NCI-H146 treated with DMSO at 0.1 percent for 48 hours (cell line): ENCODE measurements around the gene KDM7A.

Source experiments
- DNase-seq: peaks from one replicate; lab custom pipeline; 2025; ENCODE audit not compliant: unreplicated experiment; lab: John Stamatoyannopoulos, UW

KDM7A gene

DNA sequence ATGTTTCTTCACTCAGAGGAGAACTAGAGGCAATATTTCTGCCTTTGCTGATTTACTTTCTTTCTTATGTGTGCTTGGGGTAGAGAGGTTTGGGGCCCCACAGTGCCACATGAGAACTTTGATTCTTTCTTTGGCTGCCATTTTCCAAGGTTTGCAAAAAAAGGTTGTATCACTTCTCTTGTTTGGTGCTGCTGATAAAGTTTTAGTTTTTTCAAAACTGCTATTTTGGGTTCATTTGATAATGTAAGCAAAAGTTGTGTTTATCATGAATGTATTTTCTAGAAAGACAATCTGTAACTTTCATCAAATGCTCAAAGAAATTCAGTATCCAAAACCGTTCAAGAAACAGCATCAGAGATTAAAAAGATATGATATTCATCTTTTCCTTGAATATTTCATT lies 83.4 kb downstream of the KDM7A start:
- DNase-seq = no peak

DNA sequence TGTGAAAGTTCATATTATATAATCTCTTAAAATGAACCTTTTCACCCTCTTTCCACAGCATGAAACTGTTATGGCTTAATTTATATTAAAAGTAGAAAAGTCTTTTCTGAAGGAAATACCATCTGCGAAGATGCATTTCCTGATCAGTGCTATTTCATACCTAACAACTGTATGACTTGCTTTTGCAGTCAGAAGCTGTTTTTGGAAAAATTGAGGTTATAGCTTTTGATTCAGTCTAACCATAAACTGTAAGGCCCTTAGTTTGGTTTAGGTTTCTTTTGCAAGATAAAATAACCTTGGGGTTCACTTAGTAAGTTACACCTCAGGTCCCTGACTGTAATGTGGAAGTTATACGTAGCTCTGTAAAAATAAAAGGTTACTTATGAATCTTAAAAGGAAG lies 91.3 kb downstream of the KDM7A start:
- no peak for DNase-seq

DNA sequence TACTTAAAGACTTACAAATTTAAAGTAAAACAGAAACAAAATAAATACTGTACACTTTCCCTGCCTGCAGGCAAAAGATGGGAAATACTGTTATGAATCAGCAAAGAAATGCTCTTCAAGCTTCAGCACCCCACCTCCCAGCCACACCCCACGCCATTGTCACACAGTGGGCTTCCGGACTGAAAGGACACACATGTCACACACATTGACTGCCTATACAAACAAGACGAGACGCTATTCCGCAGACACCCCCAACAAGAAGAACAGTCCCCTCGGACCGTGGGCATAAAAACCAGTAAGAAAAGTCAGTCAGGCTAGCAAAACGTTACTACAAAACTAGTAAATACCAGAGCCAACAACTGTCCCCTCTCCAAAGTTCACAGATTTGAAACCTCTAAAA lies 91.8 kb downstream of the KDM7A start:
- DNase-seq = no peak

DNA sequence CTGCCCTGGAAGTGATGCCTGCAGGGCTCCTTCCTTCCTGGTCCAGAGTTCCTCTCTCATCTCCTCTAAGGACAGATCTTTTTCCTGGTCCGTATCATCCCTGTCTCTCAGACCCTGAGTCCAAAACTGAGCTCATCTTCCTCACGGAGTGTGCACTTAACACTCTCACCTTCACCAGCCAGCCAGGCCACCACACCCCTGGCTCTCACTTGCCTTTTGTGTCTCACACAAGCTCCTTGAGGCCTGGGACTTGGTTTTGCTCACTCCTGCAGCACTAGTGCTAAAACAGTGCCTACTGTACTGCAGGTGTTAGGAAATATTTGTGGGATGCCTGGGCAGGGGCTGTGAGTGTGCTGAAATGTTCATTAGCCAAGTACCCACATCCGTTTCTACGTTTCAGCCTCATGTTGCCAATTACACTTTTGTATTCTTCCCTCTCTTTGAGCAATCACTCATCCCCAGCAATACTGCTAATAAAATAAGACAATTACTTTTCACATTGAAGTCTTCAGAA lies 92.6 kb downstream of the KDM7A start:
- no peak for DNase-seq

DNA sequence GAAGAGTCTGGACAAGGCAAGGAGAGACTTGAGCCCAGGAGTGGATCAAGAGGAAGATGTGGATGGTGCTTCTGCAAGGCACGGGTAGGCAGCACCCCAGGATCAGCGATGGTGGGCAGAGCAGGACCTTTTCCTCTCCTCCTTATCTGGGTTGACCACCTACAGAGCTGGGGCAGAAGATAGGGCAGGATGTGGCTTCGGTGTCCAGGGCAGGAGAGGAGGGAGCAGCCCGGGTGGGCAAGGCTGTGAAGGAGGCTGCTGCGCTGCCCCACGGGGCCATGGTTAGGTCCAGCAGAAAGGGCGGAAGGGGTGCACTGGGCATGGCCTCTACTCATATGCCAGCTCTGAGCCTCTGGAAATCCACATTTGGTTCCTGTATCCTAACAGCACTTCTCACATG lies 94.0 kb downstream of the KDM7A start:
- DNase-seq = no peak

DNA sequence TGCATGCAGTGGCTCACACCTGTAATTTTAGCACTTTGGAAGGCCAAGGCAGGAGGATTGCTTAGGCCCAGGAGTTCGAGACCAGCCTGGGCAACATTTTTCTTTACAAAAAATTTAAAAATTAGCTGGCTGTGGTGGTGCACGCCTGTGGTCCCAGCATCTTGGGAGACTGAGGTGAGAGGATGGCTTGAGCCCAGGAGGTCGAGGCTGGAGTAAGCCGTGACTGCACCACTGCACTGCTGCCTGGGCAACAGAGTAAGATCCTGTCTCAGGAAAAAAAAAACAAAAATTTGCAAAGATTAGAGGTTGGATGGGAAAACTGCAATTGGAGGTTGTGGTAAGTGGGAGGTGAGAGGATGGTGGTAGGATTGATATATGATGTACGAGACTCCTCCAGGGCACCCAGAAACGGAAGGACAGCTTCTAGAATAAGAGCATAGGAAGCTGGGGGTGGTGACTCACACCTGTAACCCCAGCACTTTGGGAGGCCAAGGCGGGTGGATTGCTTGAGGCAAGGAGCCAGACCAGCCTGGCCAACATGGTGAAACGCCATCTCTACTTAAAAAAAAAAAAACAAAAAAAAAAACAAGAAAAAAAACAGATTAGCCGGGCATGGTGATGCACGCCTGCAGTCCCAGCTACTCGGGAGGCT lies 94.9 kb downstream of the KDM7A start:
- DNase-seq = no peak

DNA sequence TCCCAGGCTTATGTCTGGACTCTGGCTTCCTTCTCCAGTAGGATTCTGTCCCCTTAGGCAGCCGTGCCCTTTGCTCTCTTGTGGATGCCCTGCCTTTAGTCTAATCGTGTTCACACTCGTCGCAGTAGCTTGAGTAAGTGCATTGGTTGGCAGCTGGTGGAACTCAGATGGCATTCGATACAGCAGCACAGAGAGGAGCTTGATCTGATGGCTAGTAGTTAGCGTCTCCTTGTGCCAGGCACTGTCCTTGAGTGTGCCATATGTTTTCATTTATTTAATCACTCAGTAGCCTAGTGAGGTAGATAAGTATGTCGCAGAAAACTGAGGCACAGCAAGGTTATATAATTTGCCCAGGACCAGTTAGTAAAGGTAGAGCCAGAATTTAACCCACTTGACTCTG lies 95.9 kb downstream of the KDM7A start:
- DNase-seq = no peak

DNA sequence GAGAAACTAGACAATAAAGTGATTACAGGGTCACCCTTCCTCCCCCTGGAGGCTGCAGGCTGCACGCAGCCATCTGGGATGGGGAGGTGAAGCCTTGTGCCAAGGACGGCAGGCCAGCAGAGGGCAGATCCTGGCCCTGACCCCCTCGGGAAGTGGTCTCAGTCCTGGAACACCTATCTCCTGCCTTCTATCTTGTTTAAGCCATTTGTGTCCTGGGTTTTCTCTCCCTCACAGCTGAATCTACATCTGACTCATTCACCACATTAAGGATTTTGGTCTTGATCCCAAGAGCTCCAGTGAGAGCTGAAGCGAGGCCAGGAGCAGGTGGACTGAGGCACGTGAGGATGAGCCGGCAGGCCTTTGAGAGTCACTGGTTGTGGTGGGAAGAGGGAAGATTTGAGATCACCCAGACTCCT lies 97.7 kb downstream of the KDM7A start:
- no peak for DNase-seq

DNA sequence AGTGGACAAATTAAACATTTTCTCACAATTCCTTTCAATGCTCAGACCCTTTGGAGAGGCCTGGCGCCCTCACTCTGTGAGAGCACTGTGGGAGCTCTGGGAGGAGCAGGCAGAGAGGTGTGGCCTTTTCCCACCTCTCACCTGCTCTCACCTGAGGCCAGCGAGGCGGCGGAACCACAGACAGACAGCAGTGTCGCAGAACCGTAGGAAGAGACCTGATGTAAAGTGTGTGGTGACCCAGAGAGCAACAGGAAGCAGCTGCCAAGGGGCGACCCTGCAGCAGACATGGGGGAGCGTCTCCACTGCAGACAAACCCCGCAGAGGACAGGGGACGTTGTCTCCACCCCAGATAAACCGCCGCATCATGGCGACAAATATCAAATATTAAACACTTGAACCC lies 98.4 kb downstream of the KDM7A start:
- DNase-seq = no peak

DNA sequence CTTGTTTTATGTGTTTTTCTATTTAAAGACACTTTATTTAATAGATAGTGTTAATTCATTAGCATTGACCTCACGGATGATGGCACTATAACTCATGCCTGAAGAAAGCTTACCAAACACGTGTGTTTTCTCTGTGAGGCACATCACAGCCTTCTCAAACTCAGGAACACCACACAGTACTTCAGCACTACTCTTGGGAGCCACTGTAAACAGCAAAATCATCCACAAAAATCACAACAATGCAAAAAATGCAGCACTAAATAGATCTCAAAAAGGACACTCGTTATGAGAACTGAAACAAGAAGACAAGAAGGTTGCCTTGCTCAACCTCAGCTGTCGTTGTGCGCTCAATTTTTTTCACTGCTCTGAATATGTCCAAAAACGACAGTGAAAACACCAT lies 102.0 kb downstream of the KDM7A start:
- no peak for DNase-seq

DNA sequence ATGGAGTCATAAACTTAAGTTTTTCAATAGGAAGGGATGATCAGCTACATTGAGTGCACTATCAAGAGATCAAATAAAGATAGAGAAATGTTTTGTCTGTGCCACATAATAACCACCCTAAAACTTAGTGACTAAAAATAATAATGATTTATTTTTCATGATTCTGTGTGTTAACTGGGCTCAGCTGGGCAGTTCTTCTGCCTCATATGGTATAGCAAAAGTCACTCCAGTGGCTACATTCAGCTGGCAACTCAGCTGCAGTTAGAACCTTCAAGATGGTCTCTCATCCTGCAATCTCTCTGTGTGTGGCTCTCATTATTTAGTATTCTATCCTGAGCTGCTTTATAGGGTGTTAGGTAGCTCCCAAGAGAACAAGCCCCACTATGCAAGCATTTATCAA lies 106.2 kb downstream of the KDM7A start:
- DNase-seq = no peak

DNA sequence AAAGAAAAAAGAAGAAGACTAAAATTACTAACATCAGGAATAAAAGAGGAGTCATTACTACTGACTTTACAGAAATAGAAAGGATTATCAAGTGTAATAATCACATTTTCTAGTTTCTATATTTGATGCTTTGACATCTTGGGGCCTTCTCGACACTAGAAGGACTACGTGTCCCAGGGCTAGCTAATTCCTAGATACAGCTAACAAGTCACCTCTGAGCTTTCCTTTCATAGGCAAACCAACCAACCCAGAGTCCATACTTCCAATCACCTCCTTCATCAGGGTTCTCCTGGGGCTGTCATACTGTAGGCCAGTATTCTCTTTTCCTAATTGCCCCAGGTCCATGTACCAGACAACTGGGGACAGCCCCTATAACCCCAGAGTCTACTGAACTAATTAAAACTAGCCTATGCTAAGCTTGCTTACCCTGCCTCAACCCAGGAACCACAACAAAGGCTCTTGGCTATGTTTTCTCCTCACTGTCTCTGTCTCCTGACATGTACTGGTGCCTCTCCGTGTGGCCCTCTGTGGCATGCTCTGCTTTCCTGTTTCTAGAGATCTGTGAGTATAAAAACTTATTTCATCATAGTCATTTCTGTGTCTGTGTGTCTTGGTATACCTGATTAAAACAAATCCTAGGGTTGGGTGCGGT lies 107.4 kb downstream of the KDM7A start:
- DNase-seq = no peak

DNA sequence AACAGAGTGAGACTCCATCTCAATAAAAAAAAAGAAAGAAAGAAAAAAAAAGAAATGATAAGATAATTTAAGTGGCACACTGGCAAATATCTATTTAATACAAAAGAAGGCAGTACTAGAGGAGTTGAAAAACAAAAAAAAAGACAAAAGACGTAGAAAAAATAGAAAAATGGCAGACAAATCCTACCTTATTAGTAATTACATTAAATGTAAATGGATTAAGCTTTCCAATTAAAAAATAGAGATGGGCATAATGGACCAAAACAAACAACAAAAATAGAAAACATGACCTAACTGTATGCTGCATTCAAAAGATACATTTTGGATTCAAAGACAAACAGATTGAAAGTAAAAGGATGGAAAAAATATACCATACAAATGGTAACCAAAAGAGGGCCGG lies 108.8 kb downstream of the KDM7A start:
- no peak for DNase-seq

DNA sequence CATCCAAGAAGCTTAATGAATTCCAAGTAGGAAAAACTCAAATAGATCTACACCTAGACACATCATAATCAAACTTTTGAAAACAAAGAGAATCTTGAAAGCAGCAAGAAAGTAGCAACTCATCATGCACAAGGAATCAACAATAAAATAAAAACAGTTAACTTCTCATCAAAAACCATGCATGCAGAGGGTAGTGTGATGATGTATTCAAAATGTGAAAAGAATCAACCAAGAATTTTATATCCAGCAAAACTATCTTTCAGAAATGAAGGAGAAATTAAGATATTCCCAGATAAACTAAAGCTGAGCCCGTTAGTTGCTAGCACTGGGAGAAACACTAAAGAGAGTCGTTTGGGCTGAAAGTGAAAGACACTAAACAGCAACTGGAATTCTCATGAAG lies 109.7 kb downstream of the KDM7A start:
- no peak for DNase-seq

DNA sequence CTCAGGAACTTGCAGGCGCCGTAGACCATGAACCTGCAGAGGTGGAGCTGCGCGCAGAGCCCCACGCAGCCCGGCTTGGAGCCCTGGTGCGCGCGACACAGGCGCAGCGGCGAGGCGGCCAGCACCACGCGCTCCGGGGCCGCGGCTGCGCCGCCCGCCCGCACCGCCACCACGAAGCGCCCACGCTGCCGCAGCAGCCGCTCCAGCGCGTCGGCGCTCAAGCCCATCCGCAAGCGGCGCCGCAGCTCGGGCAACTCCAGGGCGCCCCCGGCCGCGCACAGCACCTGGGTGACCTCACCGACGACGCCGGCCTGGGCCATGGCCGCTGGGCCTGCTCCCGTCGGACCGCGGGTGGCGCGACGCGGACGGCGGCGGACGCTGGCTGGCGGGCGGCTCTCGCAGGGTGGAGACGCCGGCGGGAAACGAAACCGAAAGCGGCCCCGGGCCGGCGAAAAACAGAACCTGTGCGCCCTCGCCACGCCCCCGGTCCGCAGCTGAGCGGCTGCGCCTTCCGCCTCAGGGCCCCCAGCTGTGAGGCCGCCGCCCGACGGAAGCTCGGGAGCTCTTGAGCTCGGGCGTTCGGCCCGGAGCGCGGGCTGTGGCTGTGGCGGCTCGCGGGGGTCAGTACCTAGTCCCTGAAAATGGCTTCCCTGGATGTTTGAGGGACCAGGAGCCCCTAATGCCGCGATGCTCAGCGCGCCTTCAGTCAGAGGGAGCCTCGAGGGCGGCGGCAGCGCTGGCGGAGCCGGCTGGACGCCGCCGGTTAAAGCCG lies 114.1 kb downstream of the KDM7A start, which contains the start of gene PARP12:
Gene PARP12, minus strand, starts transcription at position 424 of the 772 bp plus-strand sequence. Its CDS starts 104 bp downstream, at position 320.
- DNase-seq = peak; percentile 34

DNA sequence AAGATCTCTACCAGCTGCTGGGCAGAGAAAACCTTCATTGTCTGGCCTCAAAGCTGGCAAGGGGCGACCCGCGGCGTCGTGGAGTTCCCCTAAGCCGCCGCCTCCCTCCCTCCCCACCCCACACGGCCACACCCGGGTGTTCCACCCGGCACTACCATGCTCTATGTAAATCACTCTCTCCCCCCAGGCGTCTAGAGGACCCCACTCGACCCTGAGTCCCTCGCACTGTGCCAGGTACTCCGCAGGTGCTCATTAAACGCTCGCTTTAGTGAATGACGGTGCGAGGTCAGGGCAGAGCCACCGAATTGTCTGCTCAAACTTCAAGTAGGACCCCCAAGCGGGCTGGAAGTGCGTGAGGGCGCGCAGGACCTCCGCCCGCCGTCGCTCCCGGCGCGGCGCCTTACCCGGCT lies 114.7 kb downstream of the KDM7A start:
- DNase-seq = no peak

DNA sequence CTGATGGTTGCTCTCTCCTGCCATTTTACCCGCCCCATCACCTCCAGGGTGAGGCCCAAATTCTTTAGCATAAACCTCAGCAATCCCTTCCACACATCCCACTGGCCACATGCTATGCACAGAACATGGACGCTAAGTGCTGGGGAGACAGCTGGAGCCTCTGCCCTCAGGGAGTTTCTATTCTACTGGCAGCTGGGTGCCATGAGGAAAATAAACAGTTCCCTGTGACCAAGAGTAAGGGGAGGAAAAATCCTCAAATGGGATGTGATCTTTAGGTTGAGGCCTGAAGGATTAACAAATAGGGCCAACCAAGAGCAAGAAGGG lies 115.2 kb downstream of the KDM7A start:
- no peak for DNase-seq

DNA sequence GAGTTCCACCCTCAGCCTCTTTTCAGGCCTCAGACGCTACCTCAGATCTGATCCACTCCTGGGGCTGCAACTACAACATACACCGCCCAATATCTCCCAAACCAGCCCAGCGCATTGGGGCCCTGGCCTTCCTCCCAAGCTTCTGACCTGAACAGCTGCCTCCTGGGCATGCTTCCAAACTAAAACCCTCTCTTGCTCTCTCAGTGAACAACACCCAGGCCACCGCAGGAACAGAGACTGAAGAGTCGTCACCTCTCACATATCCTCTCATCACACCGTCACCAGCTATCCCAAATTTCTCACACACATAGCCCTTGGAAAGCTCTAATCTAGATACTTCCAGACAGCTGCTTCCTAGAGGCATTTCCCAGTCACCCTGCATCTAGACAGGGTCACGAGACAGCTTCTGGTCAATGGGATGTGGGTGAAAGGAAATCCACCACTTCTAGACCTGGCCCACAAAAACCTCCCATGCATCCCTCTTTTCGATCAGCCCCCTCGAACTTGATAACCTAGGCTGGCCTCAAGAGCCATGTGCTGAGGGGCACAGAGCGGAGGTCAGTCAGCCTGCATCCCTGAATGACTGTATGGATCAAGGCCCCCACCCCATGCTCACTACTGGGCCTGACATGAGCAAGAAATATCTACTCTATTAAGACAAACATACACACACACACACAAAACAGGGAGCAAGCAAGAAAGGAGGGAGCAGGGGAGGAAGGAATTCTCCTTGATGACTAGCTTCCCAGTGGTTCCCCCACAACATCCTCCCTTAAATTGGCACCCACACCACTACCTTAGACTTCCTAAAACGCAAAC lies 115.8 kb downstream of the KDM7A start:
- no peak for DNase-seq

DNA sequence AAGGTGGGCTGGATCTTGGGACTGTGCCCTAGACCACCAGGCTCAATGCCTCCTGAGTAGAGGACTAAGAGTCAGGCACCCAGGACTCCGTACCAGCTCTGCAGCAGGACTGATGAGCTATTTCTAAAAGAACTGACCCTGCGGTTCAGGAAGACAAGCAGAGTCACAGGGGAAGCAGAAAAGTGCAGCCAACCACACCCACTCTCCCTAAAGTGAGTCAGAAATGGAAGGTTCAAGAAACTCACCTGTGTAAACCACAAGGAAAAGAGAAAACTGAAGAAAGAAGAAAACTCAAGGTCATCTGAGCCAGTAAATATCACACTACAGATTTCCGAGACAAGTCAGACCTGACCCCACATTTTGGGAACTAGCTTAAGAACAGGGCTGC lies 116.5 kb downstream of the KDM7A start:
- no peak for DNase-seq

DNA sequence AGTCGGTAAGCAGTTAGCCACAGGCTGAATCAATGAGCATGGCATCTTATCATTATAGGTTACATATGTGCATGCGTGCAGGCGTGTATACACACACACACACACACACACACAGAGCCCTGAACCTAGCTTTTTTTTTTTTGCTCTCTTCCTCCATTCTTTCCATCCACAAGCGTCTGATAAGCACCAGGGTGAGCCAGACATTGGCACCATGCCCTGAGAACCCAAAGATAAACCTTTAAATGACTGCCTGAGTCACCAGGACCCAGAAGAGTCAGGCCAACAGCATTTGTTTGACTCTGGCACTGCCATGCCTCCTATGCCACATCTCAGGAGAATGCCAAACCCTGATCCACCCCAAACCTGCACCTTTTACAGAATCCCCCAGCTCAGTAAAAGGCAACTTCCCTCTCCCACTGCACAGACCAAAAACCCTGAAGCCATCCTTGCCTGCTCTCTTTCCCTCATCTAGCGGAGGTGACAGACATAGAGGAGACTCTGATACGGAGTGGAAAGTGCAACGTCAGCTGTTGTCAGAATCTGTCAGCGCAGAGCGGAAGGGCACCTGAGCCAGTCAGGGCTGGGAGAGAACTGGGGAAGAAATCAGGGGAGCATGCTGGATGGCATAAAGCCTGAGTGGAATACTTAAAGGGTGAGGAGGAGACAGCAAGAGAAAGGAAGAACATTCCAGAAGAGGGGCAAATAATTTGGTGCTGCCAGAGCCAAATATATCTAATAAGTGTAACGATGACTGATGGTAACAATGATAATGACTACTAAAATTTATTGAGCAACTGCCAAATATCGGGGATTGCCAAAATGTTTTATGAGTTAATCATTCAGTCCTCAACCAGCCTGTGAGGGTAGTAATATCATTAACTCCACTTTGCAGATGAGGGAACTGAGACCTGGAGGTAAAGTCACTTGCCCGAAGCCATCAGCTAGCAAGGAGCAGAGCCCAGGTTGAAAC lies 117.2 kb downstream of the KDM7A start:
- no peak for DNase-seq
